HPDE6-E6E7 (cell line): ENCODE measurements around the gene DISP3.
A peak's percentile ranks its signal among the peaks of the same experiment; 100 is the strongest.

Experiments
- DNase-seq: peaks from one replicate; pipeline ENCODE4 v3.0.0; 2011; ENCODE audit warnings: missing footprints; ENCODE audit errors: extremely low spot score

Gene DISP3

GRCh38 chr1:11543392-11543791 lies 64.4 kb downstream of the DISP3 start:
- DNase-seq = no peak

- no peak for DNase-seq
Measured at GRCh38 chr1:11543796-11544195, 64.8 kb downstream of the DISP3 start.

- DNase-seq = no peak
Measured at GRCh38 chr1:11546456-11546855, 67.5 kb downstream of the DISP3 start.

GRCh38 chr1:11550664-11551283 lies 71.8 kb downstream of the DISP3 start:
- DNase-seq = peak; percentile 73

- DNase-seq = no peak
Measured at GRCh38 chr1:11558276-11558675, 79.3 kb downstream of the DISP3 start.

- peak; percentile 90 for DNase-seq
Measured at GRCh38 chr1:11558871-11559590, 80.1 kb downstream of the DISP3 start.

GRCh38 chr1:11559591-11559970 lies 80.6 kb downstream of the DISP3 start:
- DNase-seq = no peak

GRCh38 chr1:11560061-11560460 lies 81.1 kb downstream of the DISP3 start:
- DNase-seq = no peak

- DNase-seq = no peak
Measured at GRCh38 chr1:11561740-11562139, 82.8 kb downstream of the DISP3 start.

GRCh38 chr1:11562664-11563063 lies 83.7 kb downstream of the DISP3 start:
- DNase-seq = no peak

- peak; percentile 65 for DNase-seq
Measured at GRCh38 chr1:11563560-11564069, 84.7 kb downstream of the DISP3 start.

GRCh38 chr1:11564237-11564636 lies 85.3 kb downstream of the DISP3 start:
- no peak for DNase-seq

- no peak for DNase-seq
Measured at GRCh38 chr1:11566042-11566850, 87.3 kb downstream of the DISP3 start.

GRCh38 chr1:11567244-11568065 lies 88.5 kb downstream of the DISP3 start:
- no peak for DNase-seq

- peak; percentile 35 for DNase-seq
Measured at GRCh38 chr1:11568687-11569086, 89.7 kb downstream of the DISP3 start.

- peak; percentile 53 for DNase-seq
Measured at GRCh38 chr1:11569551-11569950, 90.6 kb downstream of the DISP3 start.

GRCh38 chr1:11569954-11570353 lies 91.0 kb downstream of the DISP3 start:
- DNase-seq = no peak

GRCh38 chr1:11570821-11571380 lies 91.9 kb downstream of the DISP3 start:
- DNase-seq = no peak

- DNase-seq = no peak
Measured at GRCh38 chr1:11571906-11572616, 93.1 kb downstream of the DISP3 start.

GRCh38 chr1:11573116-11573692 lies 94.2 kb downstream of the DISP3 start:
- DNase-seq = no peak
